GM12878 (cell line): ENCODE measurements around the gene CRTC3. TPM values are rescaled to one million over a fixed set of nuclear protein-coding genes. Genes with fewer than 3 reads are reported as not detected.

ENCODE experiments used
- ATF7 ChIP-seq: fragments of 450-650 bp; IDR thresholded peaks from 2 replicates; pipeline ENCODE4 v1.6.1; 2016; ENCODE audit warnings: low read depth, mild to moderate bottlenecking
- BACH1 ChIP-seq: fragments of 450-650 bp; IDR thresholded peaks from 2 replicates; pipeline ENCODE4 v1.6.1; 2017; ENCODE audit warnings: mild to moderate bottlenecking, borderline replicate concordance
- CBX3 ChIP-seq: fragments of 200-600 bp; sonication (generic); IDR thresholded peaks from 2 replicates; pipeline ENCODE4 v1.6.1; 2016; ENCODE audit warnings: low read depth, borderline replicate concordance
- CHD2 ChIP-seq: IDR thresholded peaks from 2 replicates; pipeline ENCODE4 v1.6.1; 2011; ENCODE audit warnings: low read depth, low read length, improper control_type of control experiment, borderline replicate concordance
- CREM ChIP-seq: IDR thresholded peaks from 2 replicates; pipeline ENCODE4 v1.6.1; 2014; ENCODE audit warnings: antibody characterized with exemption, low read depth
- EED ChIP-seq: sonication (generic); IDR thresholded peaks from 2 replicates; pipeline ENCODE4 v1.6.1; 2016; ENCODE audit warnings: antibody characterized with exemption, low read depth
- MEF2A ChIP-seq: IDR thresholded peaks from 2 replicates; pipeline ENCODE4 v1.6.1; 2011; ENCODE audit warnings: low read depth, mild to moderate bottlenecking, low read length, moderate library complexity; ENCODE audit not compliant: insufficient read depth
- POLR2A ChIP-seq: IDR thresholded peaks from 2 replicates; pipeline ENCODE4 v1.6.1; 2011; ENCODE audit warnings: low read depth, mild to moderate bottlenecking, low read length
- RCOR1 ChIP-seq: conservative IDR thresholded peaks from 2 replicates; pipeline ENCODE4 v1.6.1; 2012; ENCODE audit warnings: low read depth, low read length, improper control_type of control experiment
- SMAD1 ChIP-seq: fragments of 450-650 bp; IDR thresholded peaks from 2 replicates; pipeline ENCODE4 v1.6.1; 2018; ENCODE audit warnings: mild to moderate bottlenecking, low read depth; ENCODE audit not compliant: partially characterized antibody
- TCF3 ChIP-seq: IDR thresholded peaks from 2 replicates; pipeline ENCODE4 v1.6.1; 2012; ENCODE audit warnings: low read depth, mild to moderate bottlenecking, low read length, borderline replicate concordance; ENCODE audit not compliant: insufficient read depth
- polyA plus RNA-seq, 11 experiments: library from polyadenylated mRNA; depleted of rRNA in 4 of 11; unstranded in 6 of 11; stranded (reverse) in 5 of 11; fragments of >200 nt; fragmentation: Nextera tagmentation in 4 of 11; fragmentation: Illumina TruSeq in 1 of 11; extraction: Ambion mirVana in 4 of 11; extraction: Trizol in 1 of 11; gene quantifications; 1 replicate in 1 of 11; 2 replicates in 10 of 11; pipeline versions ENCODE4 v1.2.1 to v1.2.3, GENCODE V29; 2011 to 2016; ENCODE audit warnings: inconsistent platforms in 2 of 11, missing spikeins in 2 of 11, low read depth in 1 of 11
- total RNA-seq, 4 experiments: library from RNA; depleted of rRNA in 3 of 4; stranded (reverse); fragments of >200 nt in 3 of 4; fragmentation: Illumina TruSeq in 1 of 4; extraction: Trizol in 1 of 4; gene quantifications; 2 replicates each; pipeline versions ENCODE4 v1.2.1 to v1.2.3, GENCODE V29; 2013 to 2021
- TF ChIP-seq, protein P1 (sequence below): IDR thresholded peaks from 2 replicates; pipeline ENCODE4 v1.6.1; 2011; ENCODE audit warnings: borderline replicate concordance, low read depth, mild to moderate bottlenecking, moderate library complexity, low read length; ENCODE audit not compliant: insufficient read depth, poor library complexity, severe bottlenecking
- TF ChIP-seq, protein P2 (sequence below): fragments of 450-650 bp; IDR thresholded peaks from 2 replicates; pipeline ENCODE4 v1.6.1; 2017; ENCODE audit warnings: borderline replicate concordance

CRTC3 gene
- total and polyA plus RNA-seq, 10 of the 15 experiments (the other 5 are each of a cell fraction or from before 2014, with no cell fraction given) = 3.5 to 36.9 (median 18.9) TPM

DNA sequence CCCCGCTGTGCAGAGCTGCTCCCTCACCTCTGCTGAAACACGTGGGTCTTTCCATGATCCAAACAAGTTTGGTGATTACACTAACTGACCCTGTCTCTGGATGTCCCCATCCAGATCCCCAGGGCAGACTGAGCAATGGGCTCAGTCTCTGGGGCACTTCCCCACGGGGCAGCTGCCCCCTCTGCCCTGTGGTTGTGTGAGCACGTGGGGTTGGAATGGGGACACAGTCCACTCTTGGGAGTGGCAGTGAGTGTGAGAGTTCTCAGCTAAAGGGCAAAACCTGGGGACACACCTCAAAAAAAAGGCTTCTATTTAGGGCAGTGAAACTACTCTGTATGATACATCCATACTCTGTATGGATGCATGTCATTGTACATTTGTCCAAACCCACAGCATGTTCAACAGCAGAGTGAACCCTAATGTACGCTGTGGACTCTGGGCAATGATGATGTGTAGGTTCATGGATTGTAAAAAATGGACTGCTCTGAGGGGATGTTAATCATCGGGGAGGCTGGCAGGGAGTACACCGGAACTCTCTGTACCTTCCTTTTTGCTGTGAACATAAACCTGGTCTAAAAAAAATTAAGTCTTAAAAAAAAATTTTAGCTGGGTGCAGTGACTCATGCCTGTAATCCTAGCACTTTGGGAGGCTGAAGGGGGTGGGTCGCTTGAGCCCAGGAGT, 137.5 kb downstream of the CRTC3 start (continued):
- TF ChIP-seq MEF2A (0 out of 2 replicates have a peak, but pooled peaks have one; percentile 26), RCOR1 (no peak), EED (peak; percentile 36; the same call in 1 of the 2 replicates), SMAD1 (no peak), CHD2 (no peak), BACH1 (no peak), POLR2A (no peak), CREM (no peak), ATF7 (no peak), CBX3 (no peak), TCF3 (no peak)
- TF ChIP-seq, protein P1, sequence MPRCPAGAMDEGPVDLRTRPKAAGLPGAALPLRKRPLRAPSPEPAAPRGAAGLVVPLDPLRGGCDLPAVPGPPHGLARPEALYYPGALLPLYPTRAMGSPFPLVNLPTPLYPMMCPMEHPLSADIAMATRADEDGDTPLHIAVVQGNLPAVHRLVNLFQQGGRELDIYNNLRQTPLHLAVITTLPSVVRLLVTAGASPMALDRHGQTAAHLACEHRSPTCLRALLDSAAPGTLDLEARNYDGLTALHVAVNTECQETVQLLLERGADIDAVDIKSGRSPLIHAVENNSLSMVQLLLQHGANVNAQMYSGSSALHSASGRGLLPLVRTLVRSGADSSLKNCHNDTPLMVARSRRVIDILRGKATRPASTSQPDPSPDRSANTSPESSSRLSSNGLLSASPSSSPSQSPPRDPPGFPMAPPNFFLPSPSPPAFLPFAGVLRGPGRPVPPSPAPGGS = no peak
- TF ChIP-seq, protein P2, sequence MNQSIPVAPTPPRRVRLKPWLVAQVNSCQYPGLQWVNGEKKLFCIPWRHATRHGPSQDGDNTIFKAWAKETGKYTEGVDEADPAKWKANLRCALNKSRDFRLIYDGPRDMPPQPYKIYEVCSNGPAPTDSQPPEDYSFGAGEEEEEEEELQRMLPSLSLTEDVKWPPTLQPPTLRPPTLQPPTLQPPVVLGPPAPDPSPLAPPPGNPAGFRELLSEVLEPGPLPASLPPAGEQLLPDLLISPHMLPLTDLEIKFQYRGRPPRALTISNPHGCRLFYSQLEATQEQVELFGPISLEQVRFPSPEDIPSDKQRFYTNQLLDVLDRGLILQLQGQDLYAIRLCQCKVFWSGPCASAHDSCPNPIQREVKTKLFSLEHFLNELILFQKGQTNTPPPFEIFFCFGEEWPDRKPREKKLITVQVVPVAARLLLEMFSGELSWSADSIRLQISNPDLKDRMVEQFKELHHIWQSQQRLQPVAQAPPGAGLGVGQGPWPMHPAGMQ = no peak
